K562 (cell line): ENCODE data around the gene PLCB4. TPM values are rescaled to one million over a fixed set of nuclear protein-coding genes. Genes with fewer than 3 reads are reported as not detected.

ENCODE experiments used
- ATAC-seq: fragments of 200-7000 bp; cut with Tn5 transposase; 3 replicates; pipeline ENCODE4 v1.9.1; 2020; ENCODE audit warnings: moderate library complexity
- BruUV-seq: library from RNA; stranded (reverse); fragments of 400-500 nt; replicated peaks from 2 replicates; lab custom pipeline; 2021; lab: Mats Ljungman, UMichigan
- CTCF ChIA-PET: fragments of 300-600 bp; formaldehyde crosslinking; extraction: SDS; loops from one replicate; lab custom pipeline; 2021; ENCODE audit warnings: low intra/inter-chr PET ratio; lab: Yijun Ruan, JAX
- POLR2A ChIA-PET: fragments of 300-600, 350-650 bp; sonication (Branson Sonifier 250); formaldehyde crosslinking; extraction: SDS; loops from one replicate; lab custom pipeline; 2021; ENCODE audit warnings: antibody characterized with exemption, inconsistent platforms; lab: Yijun Ruan, JAX
- DNase-seq, 4 experiments: peaks; one replicate each; pipeline versions ENCODE4 v3.0.0 to v3.0.0-alpha.2; 2011 to 2018; ENCODE audit warnings: low spot score in 3 of 4, mixed read lengths in 3 of 4; ENCODE audit errors: extremely low read depth in 1 of 4
- FAIRE-seq: peaks from 2 replicates; lab custom pipeline; 2011; peaks lifted over from hg19 to GRCh38; lab: Jason Lieb, UNC
- H2AFZ ChIP-seq: 2 replicates; pipeline ENCODE4 v1.6.0; 2011; ENCODE audit warnings: low read depth, low read length, control low read depth, inconsistent platforms
- H3K27ac ChIP-seq: fragments of 200-600 bp; 3 replicates; pipeline ENCODE4 v1.8.0; 2011; ENCODE audit warnings: low read depth, mild to moderate bottlenecking, control low read depth, inconsistent platforms, low read length, moderate library complexity, mixed read lengths; ENCODE audit errors: extremely low read depth
- H3K27me3 ChIP-seq, 2 experiments: fragments of 300-600 bp in 1 of 2; 2 replicates in 1 of 2; 3 replicates in 1 of 2; pipeline versions ENCODE4 v1.6.0 to v1.8.0; 2011; ENCODE audit warnings: inconsistent platforms in 2 of 2, low read length in 2 of 2, mild to moderate bottlenecking in 1 of 2, mixed read lengths in 1 of 2, moderate library complexity in 1 of 2; ENCODE audit not compliant: control insufficient read depth in 2 of 2, insufficient read depth in 2 of 2
- H3K36me3 ChIP-seq: fragments of 300-600 bp; 3 replicates; pipeline ENCODE4 v1.8.0; 2011; ENCODE audit warnings: mild to moderate bottlenecking, low read length, inconsistent platforms; ENCODE audit not compliant: control insufficient read depth, insufficient read depth
- H3K4me1 ChIP-seq, 2 experiments: fragments of 200-600 bp in 1 of 2; replicated peaks in 1 of 2; 2 replicates in 1 of 2; 3 replicates in 1 of 2; pipeline versions ENCODE4 v1.5.1 to v1.8.0; 2011; ENCODE audit warnings: inconsistent platforms in 2 of 2, low read length in 2 of 2, mild to moderate bottlenecking in 1 of 2, mixed read lengths in 1 of 2, moderate library complexity in 1 of 2; ENCODE audit not compliant: control insufficient read depth in 2 of 2, insufficient read depth in 2 of 2
- H3K4me2 ChIP-seq: 2 replicates; pipeline ENCODE4 v1.6.1; 2011; ENCODE audit warnings: low read length, control low read depth, inconsistent platforms, mixed read lengths; ENCODE audit not compliant: insufficient read depth
- H3K4me3 ChIP-seq: fragments of 200-600 bp; sonication (generic), shearing (Covaris generic); 2 replicates; pipeline ENCODE4 v1.5.1; 2016; ENCODE audit warnings: control low read depth, inconsistent platforms
- H3K79me2 ChIP-seq: fragments of 200-600 bp; 3 replicates; pipeline ENCODE4 v1.8.0; 2011; ENCODE audit warnings: low read length, inconsistent platforms; ENCODE audit not compliant: control insufficient read depth, insufficient read depth
- H3K9ac ChIP-seq, 2 experiments: 2 replicates each; pipeline versions ENCODE4 v1.6.0 to v1.6.1; 2011; ENCODE audit warnings: low read depth in 2 of 2, low read length in 2 of 2, control low read depth in 1 of 2, inconsistent platforms in 1 of 2, mild to moderate bottlenecking in 1 of 2, mixed read lengths in 1 of 2; ENCODE audit not compliant: insufficient read depth in 1 of 2
- H3K9me1 ChIP-seq: one replicate; pipeline ENCODE4 v1.6.0; 2011; ENCODE audit warnings: inconsistent platforms, mild to moderate bottlenecking, low read length, moderate library complexity; ENCODE audit not compliant: control insufficient read depth, insufficient read depth
- H3K9me3 ChIP-seq: replicated peaks from 2 replicates; pipeline ENCODE4 v1.5.1; 2011; ENCODE audit warnings: low read depth, low read length, inconsistent platforms; ENCODE audit not compliant: control insufficient read depth, insufficient read depth
- H4K20me1 ChIP-seq: replicated peaks from 2 replicates; pipeline ENCODE4 v1.6.1; 2011; ENCODE audit warnings: low read length, inconsistent platforms, mixed read lengths; ENCODE audit not compliant: control insufficient read depth, insufficient read depth
- ARHGAP35 ChIP-seq: fragments of 450-650 bp; IDR thresholded peaks from 2 replicates; pipeline ENCODE4 v1.6.1; 2018; ENCODE audit not compliant: partially characterized antibody
- ARNT ChIP-seq, 2 experiments: fragments of 450-650 bp; IDR thresholded peaks; 2 replicates each; pipeline ENCODE4 v1.6.1; 2016; ENCODE audit warnings: mild to moderate bottlenecking in 1 of 2
- CHD4 ChIP-seq: fragments of 200-600 bp; sonication (generic); IDR thresholded peaks from 3 replicates; pipeline ENCODE4 v1.6.1; 2012; ENCODE audit warnings: low read depth, mild to moderate bottlenecking, mixed read lengths, low read length, inconsistent platforms; ENCODE audit not compliant: insufficient read depth, insufficient replicate concordance, poor library complexity, severe bottlenecking
- HDAC1 ChIP-seq, 2 experiments: fragments of 450-650 bp; IDR thresholded peaks; 2 replicates each; pipeline ENCODE4 v1.6.1; 2016 to 2017; ENCODE audit warnings: inconsistent platforms in 1 of 2, mild to moderate bottlenecking in 1 of 2, moderate library complexity in 1 of 2
- KLF16 ChIP-seq: IDR thresholded peaks from 2 replicates; pipeline ENCODE4 v1.6.1; 2016; ENCODE audit warnings: antibody characterized with exemption
- NR2C1 ChIP-seq, 2 experiments: fragments of 450-650 bp; IDR thresholded peaks; 2 replicates each; pipeline ENCODE4 v1.6.1; 2017; ENCODE audit warnings: mild to moderate bottlenecking in 2 of 2, antibody characterized with exemption in 1 of 2, inconsistent platforms in 1 of 2, missing compliant biosample characterization in 1 of 2, missing genetic modification characterization in 1 of 2
- PHF8 ChIP-seq: fragments of 200-600 bp; sonication (generic); IDR thresholded peaks from 2 replicates; pipeline ENCODE4 v1.6.1; 2012; ENCODE audit warnings: mixed run types, mild to moderate bottlenecking, inconsistent platforms, low read length, moderate library complexity, borderline replicate concordance
- SMARCA5 ChIP-seq: fragments of 450-650 bp; IDR thresholded peaks from 2 replicates; pipeline ENCODE4 v1.6.1; 2016
- SMARCC2 ChIP-seq: fragments of 450-650 bp; IDR thresholded peaks from 2 replicates; pipeline ENCODE4 v1.6.1; 2017; ENCODE audit warnings: antibody characterized with exemption, moderate library complexity, mild to moderate bottlenecking, low read depth
- TEAD4 ChIP-seq, 2 experiments: sonication (generic) in 1 of 2; formaldehyde crosslinking in 1 of 2; IDR thresholded peaks; 2 replicates each; pipeline versions ENCODE4 v1.6.1 to v1.8.0; 2012 to 2022; ENCODE audit warnings: borderline replicate concordance in 1 of 2, inconsistent platforms in 1 of 2, low read length in 1 of 2, mild to moderate bottlenecking in 1 of 2, missing genetic modification reagents in 1 of 2
- UBTF ChIP-seq, 2 experiments: IDR thresholded peaks; 2 replicates each; pipeline ENCODE4 v1.6.1; 2012; ENCODE audit warnings: improper control_type of control experiment in 2 of 2, low read depth in 2 of 2, low read length in 2 of 2, borderline replicate concordance in 1 of 2
- ZNF324 ChIP-seq: fragments of 250-450 bp; sonication (Bioruptor Pico); IDR thresholded peaks from 2 replicates; pipeline ENCODE4 v1.4.0; 2020; ENCODE audit warnings: mild to moderate bottlenecking
- ZNF445 ChIP-seq: fragments of 250-450 bp; sonication (Bioruptor Pico); IDR thresholded peaks from 2 replicates; pipeline ENCODE4 v1.4.0; 2020; ENCODE audit warnings: low read depth, mild to moderate bottlenecking, moderate library complexity
- ZNF609 ChIP-seq: sonication (generic); formaldehyde crosslinking; IDR thresholded peaks from 2 replicates; pipeline ENCODE4 v1.8.1; 2023; ENCODE audit warnings: missing genetic modification reagents, mild to moderate bottlenecking, borderline replicate concordance
- WGBS: fragments of 100-300 bp; shearing (Covaris generic); methylation state at CpG from one replicate; pipeline ENCODE4 v1.1.6; 2016; ENCODE audit warnings: low coverage, mixed read lengths; ENCODE audit not compliant: insufficient coverage; ENCODE audit errors: missing lambda C conversion rate; 5-methylcytosine and 5-hydroxymethylcytosine counted together
- in situ Hi-C: fragments of 300-500 bp; cut with MboI; formaldehyde crosslinking; loops from 4 replicates; pipeline ENCODE4 v1.15.0; 2018; ENCODE audit warnings: inconsistent platforms, mixed read lengths
- intact Hi-C: fragments of 100-400 bp; cut with micrococcal nuclease; formaldehyde crosslinking; loops from 2 replicates; pipeline ENCODE4 v1.14.2; 2022
- polyA plus RNA-seq, 8 experiments: library from polyadenylated mRNA; depleted of rRNA in 4 of 8; stranded (reverse) in 5 of 8; unstranded in 3 of 8; fragments of >200 nt; fragmentation: Nextera tagmentation in 2 of 8; fragmentation: Illumina TruSeq in 1 of 8; extraction: Ambion mirVana in 2 of 8; extraction: Trizol in 1 of 8; gene quantifications; 2 replicates each; pipeline versions ENCODE4 v1.2.1 to v1.2.3, GENCODE V29; 2011 to 2014; ENCODE audit warnings: inconsistent platforms in 1 of 8, missing spikeins in 1 of 8
- total RNA-seq, 7 experiments: library from RNA; depleted of rRNA in 6 of 7; stranded (reverse); fragments of >200 nt in 6 of 7; fragmentation: Illumina TruSeq in 2 of 7; extraction: Trizol in 2 of 7; gene quantifications; 2 replicates each; pipeline versions ENCODE4 v1.2.1 to v1.2.3, GENCODE V29; 2011 to 2021; ENCODE audit warnings: low replicate concordance in 1 of 7

PLCB4 gene
- total and polyA plus RNA-seq, 9 of the 15 experiments (the other 6 are each of a cell fraction or from before 2014, with no cell fraction given): 0.20 to 2.9 (median 0.52) TPM

GRCh38 chr20:9108260-9108659, 39.4 kb downstream of the PLCB4 start:
- ATAC-seq (no peak), FAIRE-seq (no peak), DNase-seq (no peak)
- BruUV-seq: no TSS peak
- Histone ChIP-seq H3K27me3 (no peaks in the 10 kb centered on the region), H3K36me3 (no peaks in the 10 kb centered on the region), H3K4me2 (no peak overlapping the region), H3K79me2 (no peaks in the 10 kb centered on the region), H3K27ac (no peak overlapping the region), H4K20me1 (no peaks in the 10 kb centered on the region), H3K9ac (no peak overlapping the region), H3K9me1 (no peaks in the 10 kb centered on the region), H3K9me3 (no peaks in the 10 kb centered on the region; the same call in 1 of the 2 replicates), H3K4me3 (no peak overlapping the region), H3K4me1 (no peaks in the 10 kb centered on the region), H2AFZ (no peak overlapping the region)
- ChIA-PET POLR2A (no interaction called here), CTCF (no interaction called here)
- intact Hi-C loops (no loop called here), in situ Hi-C loops (no loop called here)
- 20% methylated on average over 1 of the region's 1 CpG for WGBS
- no peak for TF ChIP-seq PHF8
- TF ChIP-seq SMARCA5: no peak
- TF ChIP-seq TEAD4 (IDR thresholded peaks at IDR 0.05; ENCODE audit: low read length): no peak
- no peak for TF ChIP-seq TEAD4 (CRISPR knock-in tag; IDR thresholded peaks at IDR 0.05; ENCODE audit: borderline replicate concordance)
- TF ChIP-seq ZNF324 (CRISPR knock-in tag): no peak
- TF ChIP-seq KLF16: no peak
- TF ChIP-seq ZNF609: no peak
- no peak for TF ChIP-seq CHD4
- TF ChIP-seq NR2C1 (IDR thresholded peaks at IDR 0.05): no peak
- no peak for TF ChIP-seq NR2C1 (tag; IDR thresholded peaks at IDR 0.05)
- no peak for TF ChIP-seq ARHGAP35
- no peak for TF ChIP-seq UBTF (IDR thresholded peaks at IDR 0.05; ENCODE audit: borderline replicate concordance in 1 of 2, low read depth in 2 of 2, low read length in 2 of 2)
- no peak for TF ChIP-seq ZNF445 (CRISPR knock-in tag)
- no peak for TF ChIP-seq ARNT (IDR thresholded peaks at IDR 0.05)
- no peak for TF ChIP-seq SMARCC2
- TF ChIP-seq HDAC1 (IDR thresholded peaks at IDR 0.05): no peak
